ENCODE data around the gene KIR3DL3.
"Not testable (repeated sequence)": the region's sequence is repeated elsewhere in the genome, so short reads cannot be mapped to it uniquely, and the experiment has no call there.

Gene KIR3DL3

GRCh38 chr19:54724142-54724541, at the start of gene KIR3DL3:
KIR3DL3 (plus strand) TSS chr19:54724442; CDS start chr19:54724497, 55 bp downstream.
- DNase-seq = no peak

GRCh38 chr19:54676210-54676834, 47.9 kb upstream of the KIR3DL3 start:
- not testable (repeated sequence) for DNase-seq

- no peak for DNase-seq
Observed at GRCh38 chr19:54677217-54677616, 47.0 kb upstream of the KIR3DL3 start.

GRCh38 chr19:54681596-54681995, 42.6 kb upstream of the KIR3DL3 start:
- not testable (repeated sequence) for DNase-seq

GRCh38 chr19:54682306-54682856, 41.9 kb upstream of the KIR3DL3 start:
- no peak for DNase-seq

GRCh38 chr19:54684527-54684926, 39.7 kb upstream of the KIR3DL3 start:
- no peak for DNase-seq

- no peak for DNase-seq
Observed at GRCh38 chr19:54691582-54692297, 32.5 kb upstream of the KIR3DL3 start.

- no peak for DNase-seq
Observed at GRCh38 chr19:54692298-54692615, 32.0 kb upstream of the KIR3DL3 start.

GRCh38 chr19:54694648-54695047, 29.6 kb upstream of the KIR3DL3 start:
- no peak for DNase-seq

- no peak for DNase-seq
Observed at GRCh38 chr19:54696117-54696548, 28.1 kb upstream of the KIR3DL3 start.

- DNase-seq = no peak
Observed at GRCh38 chr19:54696766-54697165, 27.5 kb upstream of the KIR3DL3 start.

- not testable (repeated sequence) for DNase-seq
Observed at GRCh38 chr19:54697716-54698115, 26.5 kb upstream of the KIR3DL3 start.

- no peak for DNase-seq
Observed at GRCh38 chr19:54704928-54705327, 19.3 kb upstream of the KIR3DL3 start.

- DNase-seq = no peak
Observed at GRCh38 chr19:54707962-54708361, 16.3 kb upstream of the KIR3DL3 start.

GRCh38 chr19:54708781-54709180, 15.5 kb upstream of the KIR3DL3 start:
- peak; percentile 96 for DNase-seq

GRCh38 chr19:54709212-54709948, 14.9 kb upstream of the KIR3DL3 start:
- DNase-seq = no peak

- not testable (repeated sequence) for DNase-seq
Observed at GRCh38 chr19:54709956-54710355, 14.3 kb upstream of the KIR3DL3 start.

GRCh38 chr19:54724644-54725043, 402 bp downstream of the KIR3DL3 start:
- DNase-seq = no peak

GRCh38 chr19:54725321-54725720, 1.1 kb downstream of the KIR3DL3 start:
- DNase-seq = no peak

- no peak for DNase-seq
Observed at GRCh38 chr19:54727562-54727961, 3.3 kb downstream of the KIR3DL3 start.

GRCh38 chr19:54728167-54728566, 3.9 kb downstream of the KIR3DL3 start:
- no peak for DNase-seq

GRCh38 chr19:54729416-54730188, 5.4 kb downstream of the KIR3DL3 start:
- DNase-seq = no peak

GRCh38 chr19:54731191-54731590, 6.9 kb downstream of the KIR3DL3 start:
- no peak for DNase-seq
